H1 (cell line): ENCODE data around the gene PTPA. TPM values are rescaled to one million over a fixed set of nuclear protein-coding genes. Genes with fewer than 3 reads are reported as not detected.

Source experiments
- CTBP2 ChIP-seq: IDR thresholded peaks from 2 replicates; pipeline ENCODE4 v1.7.0; 2011; ENCODE audit warnings: borderline replicate concordance, mild to moderate bottlenecking, moderate library complexity, mixed read lengths, low read length; ENCODE audit not compliant: insufficient read depth, insufficient read length
- FOSL1 ChIP-seq: IDR thresholded peaks from 2 replicates; pipeline ENCODE4 v1.6.1; 2011; ENCODE audit warnings: mild to moderate bottlenecking, low read depth, low read length, moderate library complexity; ENCODE audit not compliant: insufficient read depth
- HDAC6 ChIP-seq: IDR thresholded peaks from one replicate; pipeline ENCODE4 v1.7.1; 2012; ENCODE audit warnings: low read depth, mild to moderate bottlenecking, inconsistent platforms, low read length, moderate library complexity
- polyA plus RNA-seq, 7 experiments: library from polyadenylated mRNA; depleted of rRNA in 3 of 7; stranded (reverse) in 5 of 7; unstranded in 2 of 7; fragments of >200 nt in 5 of 7; fragments of 200-250 nt in 2 of 7; gene quantifications; 1 replicate in 5 of 7; 2 replicates in 1 of 7; 4 replicates in 1 of 7; pipeline versions ENCODE4 v1.2.1 to v1.2.3, GENCODE V29; 2011 to 2013; ENCODE audit warnings: missing spikeins in 2 of 7, mixed read lengths in 2 of 7
- total RNA-seq: library from RNA; stranded (reverse); fragmentation: NEBNext Ultra II Directional; extraction: Animal tissue kit (Norgen Biotek cat#: 25700); gene quantifications from 2 replicates; pipeline ENCODE4 v1.2.1, GENCODE V29; 2021

The PTPA gene
- total and polyA plus RNA-seq, 2 of the 8 experiments (the other 6 are each of a cell fraction or from before 2014, with no cell fraction given) = 114 to 145 TPM

GRCh38 chr9:129097671-129098306, 13.4 kb upstream of the PTPA start (continued):
- TF ChIP-seq CTBP2 (no peak), HDAC6 (no peak), FOSL1 (no peak)
